Fibroblast of villous mesenchyme (primary cell): ENCODE results near the gene FAM13B. TPM values are rescaled to one million over a fixed set of nuclear protein-coding genes. Genes with fewer than 3 reads are reported as not detected.

Experiments used
- DNase-seq: peaks from one replicate; pipeline ENCODE4 v3.0.0-alpha.2; 2010; ENCODE audit warnings: low read depth
- H3K4me3 ChIP-seq: 2 replicates; pipeline ENCODE4 v1.5.1; 2011; ENCODE audit warnings: low read depth, mild to moderate bottlenecking, low read length
- CTCF ChIP-seq: IDR thresholded peaks from 2 replicates; pipeline ENCODE4 v1.5.1; 2012; ENCODE audit warnings: low read depth, mild to moderate bottlenecking, low read length; ENCODE audit not compliant: insufficient read depth
- small RNA-seq: library from RNA; depleted of rRNA; stranded (forward); fragments of <200 nt; gene quantifications from one replicate; pipeline ENCODE3, GENCODE V24; 2012
- total RNA-seq: library from RNA; depleted of rRNA; stranded (reverse); fragments of >200 nt; gene quantifications from 2 replicates; pipeline ENCODE4 v1.2.3, GENCODE V29; 2012

The FAM13B gene
- total RNA-seq, 1 donor: 43.2 TPM

DNA sequence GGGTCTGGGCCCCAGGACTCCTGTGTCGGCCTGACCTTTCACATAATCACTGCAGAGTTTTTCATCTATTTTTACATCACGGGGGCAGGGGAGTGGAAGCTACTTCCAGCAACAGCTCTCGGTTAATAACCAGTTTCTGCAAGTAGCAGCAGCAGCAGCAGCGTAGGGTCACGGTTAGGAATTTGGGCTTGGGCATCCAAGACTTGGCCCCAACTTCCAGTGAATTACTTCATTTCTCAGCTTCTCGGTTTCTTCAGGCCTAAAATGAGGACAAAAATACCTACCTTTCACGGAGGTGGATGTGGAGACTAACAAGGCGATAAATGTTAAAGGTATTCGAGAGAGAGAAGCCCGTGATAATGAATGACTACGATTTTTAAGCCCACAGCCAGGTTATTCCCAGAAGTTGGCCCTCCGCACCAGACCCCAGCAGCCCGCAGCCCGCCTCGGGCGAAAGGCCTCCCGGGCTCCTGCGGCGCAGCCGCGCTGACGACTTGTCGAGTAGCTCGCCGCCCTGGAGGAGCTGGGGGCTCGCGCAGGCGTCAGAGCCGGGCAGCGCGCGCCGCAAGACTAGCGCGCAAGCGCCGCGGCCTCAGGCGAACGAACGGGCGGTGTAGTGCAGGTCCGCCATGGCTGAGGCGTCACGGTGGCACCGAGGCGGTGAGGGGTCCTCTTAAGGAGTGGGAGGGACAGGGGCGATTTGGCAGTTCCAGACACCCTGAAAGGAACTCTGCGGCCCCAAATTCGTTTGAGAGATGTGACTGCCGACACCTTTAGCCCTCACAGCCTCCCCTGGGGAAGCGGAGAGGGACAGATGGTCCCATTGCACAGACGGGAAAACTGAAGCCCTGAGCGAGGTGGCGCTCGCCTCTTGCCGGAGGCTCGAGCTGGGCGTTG, 143.8 kb downstream of the FAM13B start, which contains the start of gene PKD2L2:
Gene PKD2L2 (plus strand): TSS at position 595 of the 897 bp plus-strand sequence. CDS start 35 bp downstream, at position 630.
- DNase-seq: peak; percentile 90
- peak within 1 kb of the TSS; percentile 83 for H3K4me3 ChIP-seq
- no peak for TF ChIP-seq CTCF

DNA sequence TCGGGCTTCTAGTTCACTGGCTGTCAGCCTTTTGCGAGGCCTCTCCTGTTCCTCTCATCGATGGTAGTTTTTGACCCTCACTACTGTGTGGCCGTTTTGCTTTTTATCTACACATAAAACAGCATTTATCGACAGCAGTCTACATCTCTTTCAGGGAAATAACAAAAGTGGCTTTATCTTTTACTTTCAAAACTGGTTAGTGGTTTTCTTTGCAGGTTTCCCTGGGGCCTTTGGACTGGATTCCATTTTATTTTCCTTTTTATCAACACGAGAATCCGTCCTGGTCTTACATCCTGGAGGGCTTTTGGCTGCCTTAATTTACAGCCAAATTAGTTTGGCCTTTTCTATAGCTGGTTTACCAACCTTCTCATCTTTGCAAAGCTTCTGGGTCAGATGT, 144.4 kb downstream of the FAM13B start:
- TF ChIP-seq CTCF: no peak
- H3K4me3 ChIP-seq: peak overlapping the region; percentile 83
- no peak for DNase-seq

Small RNA genes lying within 50 kb of the gene (small RNA-seq; reads per million reads assigned to genes)
- gene RNU6-1148P: not detected

Other genes starting within 250 kb of the FAM13B start
- not detected in 2 replicates for gene MYOT, start 165.2 kb downstream of the FAM13B start, total RNA-seq
- not detected in 2 replicates for gene PKD2L2, start 143.6 kb downstream of the FAM13B start, total RNA-seq
- not detected in 2 replicates for gene WNT8A, start 51.0 kb upstream of the FAM13B start, total RNA-seq
- gene NME5, start 106.3 kb upstream of the FAM13B start, total RNA-seq: 1.3 and 2.2 TPM in 2 replicates
- gene BRD8, start 145.6 kb upstream of the FAM13B start, total RNA-seq: 30.0 and 63.9 TPM in 2 replicates
- gene KIF20A, start 146.0 kb upstream of the FAM13B start, total RNA-seq: 30.6 and 60.0 TPM in 2 replicates
- 25.4 and 40.2 TPM in 2 replicates for gene CDC23, start 180.2 kb upstream of the FAM13B start, total RNA-seq
- gene GFRA3, start 241.5 kb upstream of the FAM13B start, total RNA-seq: not detected in 2 replicates